Ecto neural progenitor cell (in vitro differentiated cells): ENCODE measurements around the gene MRPL10.

Experiments
- DNase-seq: peaks from one replicate; pipeline ENCODE4 v3.0.0-alpha.2; 2018; ENCODE audit warnings: low spot score

The MRPL10 gene

GRCh38 chr17:47812146-47812920, 19.0 kb downstream of the MRPL10 start:
- no peak for DNase-seq

DNA sequence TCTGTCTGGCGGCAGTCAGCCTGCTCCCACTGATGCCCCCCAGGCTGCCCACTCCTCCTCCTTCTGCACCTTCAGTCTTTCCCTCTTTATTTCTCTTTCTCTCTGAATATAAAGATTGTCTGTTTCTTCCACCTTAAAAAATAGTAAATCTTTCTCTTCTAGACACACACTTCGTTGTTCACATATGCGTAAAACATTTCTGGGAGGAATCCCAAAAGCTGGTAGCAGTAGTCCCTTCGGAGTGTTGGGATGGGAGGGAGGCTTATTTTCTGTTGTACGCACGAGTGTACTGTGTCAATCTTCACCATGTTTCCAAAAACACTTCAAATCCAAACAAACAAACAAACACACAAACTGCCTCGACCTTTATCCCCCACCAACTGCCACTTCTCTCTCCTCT, 19.6 kb downstream of the MRPL10 start:
- DNase-seq: no peak

- no peak for DNase-seq
Observed at GRCh38 chr17:47810901-47811635, 20.3 kb downstream of the MRPL10 start.

DNA sequence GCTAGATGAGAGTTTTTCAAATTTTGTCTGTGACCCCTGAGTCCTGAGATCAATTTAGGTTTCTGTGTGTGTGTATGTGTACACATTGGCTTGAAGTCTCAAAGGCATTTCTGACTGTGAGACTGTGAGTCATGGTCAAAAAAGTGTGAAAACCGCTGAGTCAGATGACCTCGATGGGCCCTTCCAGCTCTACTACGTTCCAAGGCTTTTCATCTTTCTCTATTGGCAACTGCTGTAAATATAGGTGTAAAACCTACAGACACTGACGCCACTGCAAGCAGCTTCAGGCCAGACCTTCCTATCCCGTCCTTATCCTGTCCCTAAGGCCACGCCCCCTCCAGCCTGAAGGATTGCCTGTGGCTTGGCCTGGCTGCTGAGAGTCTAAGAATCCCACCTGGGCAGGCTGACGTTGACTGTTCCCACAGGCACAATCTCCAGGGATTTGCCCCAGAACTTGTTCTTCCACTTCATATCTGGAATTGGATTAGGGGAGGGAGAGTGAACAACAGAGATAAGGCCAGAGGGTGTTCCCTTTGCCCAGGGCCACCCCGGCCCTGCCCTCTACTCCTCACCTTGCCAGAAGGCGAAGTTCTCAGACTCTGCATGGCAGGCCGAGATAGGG, 21.0 kb downstream of the MRPL10 start:
- DNase-seq: no peak

DNA sequence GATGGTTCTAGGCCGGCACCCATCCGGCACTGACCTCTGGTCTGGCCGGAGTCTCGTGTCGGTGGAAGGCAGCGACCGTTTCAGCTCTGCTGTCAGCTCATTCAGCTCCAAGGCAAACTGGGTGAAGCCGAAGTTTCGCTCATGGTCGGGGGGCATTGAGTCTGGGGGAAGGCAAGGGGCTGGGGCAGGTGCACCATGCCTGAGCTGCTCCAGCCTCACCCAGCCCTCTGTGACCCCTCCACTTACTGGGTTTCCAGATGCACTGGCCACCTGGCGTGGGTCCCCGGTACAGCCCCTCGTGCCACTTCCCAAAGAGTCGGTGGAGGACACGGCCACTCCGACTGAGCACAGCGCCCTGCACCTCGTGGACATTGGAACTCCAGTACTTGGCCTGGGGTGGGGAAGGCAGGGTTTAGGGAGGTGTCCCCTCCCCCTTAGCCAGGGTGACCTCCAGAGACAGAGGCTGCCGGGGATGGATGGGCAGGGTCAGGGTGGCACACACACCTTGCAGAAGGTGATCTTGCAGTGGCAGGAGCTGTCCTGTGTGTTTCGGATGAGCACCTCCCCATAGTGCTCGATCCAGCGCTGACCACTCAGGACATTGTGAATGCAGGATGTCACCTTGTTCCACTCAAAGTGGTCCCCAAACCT, 22.4 kb downstream of the MRPL10 start:
- peak; percentile 37 for DNase-seq

- no peak for DNase-seq
Observed at GRCh38 chr17:47808036-47808829, 23.1 kb downstream of the MRPL10 start.

DNA sequence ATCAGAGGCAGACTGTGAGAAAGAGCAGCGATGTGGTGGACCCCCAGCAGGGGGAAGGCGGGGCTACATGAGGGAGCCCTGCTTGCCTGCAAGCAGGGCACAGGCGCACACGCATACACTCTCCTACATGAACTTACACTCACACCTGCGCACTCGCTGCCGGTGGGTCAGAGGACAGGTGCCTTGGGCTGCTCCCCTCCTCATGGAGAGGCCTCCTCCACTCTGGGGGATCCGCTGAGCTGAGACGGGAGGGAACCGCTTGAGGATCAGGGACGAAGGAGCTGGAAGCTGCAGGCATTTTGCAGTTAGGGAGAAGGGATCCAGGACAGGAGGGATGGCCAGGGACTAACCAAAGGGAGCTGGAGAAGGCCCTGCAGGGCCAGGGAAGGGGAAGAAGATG, 23.9 kb downstream of the MRPL10 start:
- DNase-seq: no peak

- DNase-seq: peak; percentile 32
Observed at GRCh38 chr17:47806913-47807255, 24.5 kb downstream of the MRPL10 start.

DNA sequence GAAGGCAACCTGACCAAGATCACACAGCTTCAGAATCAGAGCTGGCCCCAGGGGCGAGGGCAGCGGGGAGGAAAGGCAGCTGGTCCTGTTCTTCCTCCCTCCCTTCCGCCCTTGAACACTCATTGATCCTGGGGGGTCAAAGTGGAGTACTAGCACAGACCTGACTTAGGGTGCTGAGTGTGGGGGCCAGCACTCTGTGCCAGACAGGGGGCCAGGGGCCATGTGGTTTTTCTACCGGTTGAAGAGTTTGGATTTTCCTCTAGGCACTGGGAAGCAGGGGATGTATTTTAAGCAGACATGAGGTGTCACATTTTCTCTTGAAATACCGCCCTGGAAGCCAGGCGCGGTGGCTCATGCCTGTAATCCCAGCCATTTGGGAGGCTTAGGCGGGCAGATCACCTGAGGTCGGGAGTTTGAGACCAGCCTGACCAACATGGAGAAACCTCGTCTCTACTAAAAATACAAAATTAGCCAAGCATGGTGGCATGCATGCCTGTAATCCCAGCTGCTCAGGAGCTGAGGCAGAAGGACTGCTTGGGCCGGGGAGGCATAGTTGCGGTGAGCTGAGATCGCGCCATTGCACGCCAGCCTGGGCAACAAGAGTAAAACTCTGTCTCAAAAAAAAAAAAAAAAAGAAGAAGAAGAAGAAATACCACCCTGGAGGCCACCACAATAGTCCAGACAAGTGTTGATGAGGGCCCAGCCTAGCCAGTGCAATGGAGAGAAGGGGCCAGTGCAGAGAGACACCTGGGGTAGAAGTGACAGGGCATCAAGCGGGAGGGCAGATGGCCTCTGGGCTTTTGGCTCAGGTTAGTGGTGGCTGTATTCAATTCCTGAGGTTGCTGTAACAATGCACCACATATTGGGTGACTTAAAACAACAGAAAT, 25.1 kb downstream of the MRPL10 start:
- DNase-seq: peak; percentile 41

- DNase-seq: peak; percentile 40
Observed at GRCh38 chr17:47804461-47804860, 26.9 kb downstream of the MRPL10 start.

DNA sequence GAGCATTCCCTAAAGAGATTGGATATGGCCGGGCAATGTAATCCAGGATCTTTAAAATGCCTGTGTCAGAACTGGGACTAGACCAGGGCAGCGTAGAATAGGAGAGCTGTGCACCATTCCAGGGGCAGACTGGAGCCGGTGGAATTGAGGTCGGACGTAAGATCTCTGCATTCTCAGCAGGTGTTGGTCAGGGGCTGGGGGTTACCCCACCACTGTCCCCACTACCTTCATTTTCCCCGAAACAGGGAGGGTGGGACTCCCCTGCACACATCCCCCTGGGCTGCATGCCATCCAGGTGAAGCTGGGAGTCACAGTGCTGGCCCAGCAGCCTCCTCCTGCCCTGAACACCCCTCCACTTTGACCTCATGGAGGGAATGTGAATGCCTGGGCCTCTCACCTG, 27.6 kb downstream of the MRPL10 start:
- peak; percentile 32 for DNase-seq

DNA sequence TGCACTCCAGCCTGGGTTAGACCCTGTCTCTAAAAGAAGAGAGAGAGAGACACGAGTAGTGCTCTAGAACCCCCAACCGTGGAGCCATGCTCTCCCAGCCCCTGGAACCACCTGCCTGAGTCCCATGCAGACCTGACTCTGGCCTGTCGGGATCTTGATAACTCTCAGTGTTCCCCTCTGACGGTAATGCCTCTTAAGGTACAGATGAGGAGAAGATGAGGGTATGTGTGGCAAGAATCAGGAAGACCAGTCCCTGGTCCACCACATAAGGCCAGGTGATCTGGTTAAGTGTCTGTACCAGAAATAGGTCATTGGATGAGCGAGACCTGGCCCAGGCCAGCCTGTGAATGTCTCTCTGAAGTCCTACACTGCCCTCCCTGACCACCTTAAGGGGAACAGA, 28.1 kb downstream of the MRPL10 start:
- peak; percentile 38 for DNase-seq

DNA sequence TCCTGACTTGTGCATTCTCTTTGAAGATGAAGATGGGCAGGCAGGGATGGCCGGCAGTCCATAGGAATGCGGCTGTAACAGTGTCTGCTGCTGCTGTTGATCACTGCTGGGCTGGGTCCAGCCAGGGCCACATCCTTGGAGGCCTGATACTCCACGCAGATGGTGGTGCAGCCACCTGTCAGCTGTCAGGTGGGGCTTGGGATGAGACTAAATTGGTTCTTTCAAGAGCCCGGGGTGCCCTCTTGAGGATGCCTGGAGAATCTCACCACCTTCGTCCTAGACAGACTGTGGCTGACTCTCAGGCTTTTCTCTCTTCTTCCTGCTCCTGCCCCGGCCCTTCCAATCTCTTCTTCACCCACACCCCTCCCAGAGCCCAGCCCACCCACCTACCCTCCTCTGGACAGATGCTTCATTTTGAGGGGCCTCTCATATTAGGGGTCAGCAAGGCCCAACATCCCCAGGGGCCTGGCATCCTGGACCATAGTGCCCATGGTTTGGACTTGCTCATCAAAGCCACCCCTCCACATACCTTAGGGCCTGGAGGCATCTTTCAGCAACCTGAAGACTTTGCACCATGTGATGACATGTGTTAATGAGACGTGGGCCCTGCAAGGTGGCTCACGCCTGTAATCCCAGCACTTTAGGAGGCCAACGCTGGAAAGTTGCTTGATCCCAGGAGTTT, 28.9 kb downstream of the MRPL10 start:
- peak; percentile 70 for DNase-seq

- peak; percentile 32 for DNase-seq
Observed at GRCh38 chr17:47801906-47802305, 29.4 kb downstream of the MRPL10 start.

GRCh38 chr17:47801176-47801765, 30.1 kb downstream of the MRPL10 start:
- DNase-seq: peak; percentile 43

DNA sequence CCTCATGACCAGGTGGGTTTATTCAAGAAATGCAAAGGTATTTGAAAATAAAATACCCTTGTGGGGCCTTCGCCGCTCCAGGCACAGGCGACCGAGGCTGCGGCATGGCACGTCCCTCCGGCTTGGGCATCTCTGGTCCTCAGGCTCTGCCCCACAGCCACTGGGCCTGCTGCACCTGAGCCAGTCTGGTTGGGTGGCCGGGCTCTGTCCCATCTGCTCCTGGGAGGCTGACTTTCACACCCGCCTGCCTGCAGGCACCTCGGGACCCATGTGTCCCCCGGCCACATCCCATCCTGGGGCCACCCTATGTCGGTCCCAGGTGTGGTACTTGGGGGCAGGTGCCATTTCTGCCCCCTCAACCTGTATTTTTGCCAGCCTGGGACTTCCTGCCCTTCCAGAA, 30.7 kb downstream of the MRPL10 start:
- peak; percentile 42 for DNase-seq

- peak; percentile 38 for DNase-seq
Observed at GRCh38 chr17:47797797-47798196, 33.5 kb downstream of the MRPL10 start.

DNA sequence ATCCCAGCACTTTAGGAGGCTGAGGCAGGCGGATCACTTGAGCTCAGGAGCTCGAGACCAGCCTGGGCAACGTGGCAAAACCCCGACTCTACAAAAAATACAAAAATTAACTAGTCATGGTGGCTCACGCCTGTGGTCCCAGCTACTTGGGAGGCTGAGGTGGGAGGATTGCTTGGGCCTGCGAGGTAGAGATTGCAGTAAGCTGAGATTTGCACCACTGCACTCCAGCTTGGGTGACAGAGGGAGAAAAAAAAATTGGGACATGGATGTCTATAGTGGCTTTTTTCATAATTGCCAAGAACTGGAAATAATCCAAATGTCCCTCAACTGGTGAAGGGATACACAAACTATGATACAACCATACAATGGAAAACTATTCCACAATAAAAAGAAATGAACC, 38.4 kb downstream of the MRPL10 start:
- no peak for DNase-seq

GRCh38 chr17:47792457-47792856, 38.9 kb downstream of the MRPL10 start:
- DNase-seq: no peak

DNA sequence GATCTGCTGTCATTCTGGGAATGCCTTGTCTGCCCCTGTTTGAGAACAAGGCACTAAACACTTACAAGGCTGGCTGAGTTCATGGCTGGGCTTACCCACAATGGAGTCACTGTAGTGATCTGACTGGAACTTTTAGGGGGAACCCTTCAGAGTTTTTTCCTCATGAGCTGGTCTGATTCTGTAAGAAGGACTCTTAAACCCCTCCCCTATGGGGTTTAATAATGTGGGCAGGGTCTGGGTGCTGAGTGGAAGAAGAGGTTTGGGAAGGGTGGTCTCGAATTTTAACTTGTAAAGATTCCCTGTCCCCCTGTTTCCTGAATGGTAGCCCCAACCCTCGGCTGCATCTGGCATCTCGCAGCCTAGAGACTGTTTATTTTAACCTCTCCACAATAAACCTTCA, 40.3 kb downstream of the MRPL10 start:
- DNase-seq: no peak
